T-helper 22 cell (primary cell): Measurements from ENCODE around the gene SND1.

Experiments used
- DNase-seq: peaks from one replicate; pipeline ENCODE4 v3.0.0-alpha.2; 2020; ENCODE audit warnings: low read depth

Gene SND1

DNA sequence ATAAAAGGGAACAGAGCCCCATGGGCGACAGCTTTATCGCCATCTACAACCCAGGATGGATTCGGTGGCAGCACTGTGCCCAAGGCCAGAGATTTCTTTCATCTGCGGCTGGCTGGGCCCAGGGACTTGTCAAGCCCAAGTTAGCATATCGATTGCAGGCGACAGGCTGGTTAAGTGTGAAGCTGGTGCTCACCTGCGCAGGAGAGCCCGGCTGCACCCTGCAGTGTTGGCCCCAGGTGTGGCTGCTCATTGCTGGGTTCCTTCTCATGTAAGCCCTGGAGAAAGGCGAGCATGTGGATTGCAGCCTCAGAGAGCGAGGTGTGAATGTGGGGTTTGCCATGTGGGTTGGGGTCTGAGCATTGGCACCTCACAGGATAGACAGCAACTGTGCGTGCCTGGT lies 419.8 kb downstream of the SND1 start:
- no peak for DNase-seq

DNA sequence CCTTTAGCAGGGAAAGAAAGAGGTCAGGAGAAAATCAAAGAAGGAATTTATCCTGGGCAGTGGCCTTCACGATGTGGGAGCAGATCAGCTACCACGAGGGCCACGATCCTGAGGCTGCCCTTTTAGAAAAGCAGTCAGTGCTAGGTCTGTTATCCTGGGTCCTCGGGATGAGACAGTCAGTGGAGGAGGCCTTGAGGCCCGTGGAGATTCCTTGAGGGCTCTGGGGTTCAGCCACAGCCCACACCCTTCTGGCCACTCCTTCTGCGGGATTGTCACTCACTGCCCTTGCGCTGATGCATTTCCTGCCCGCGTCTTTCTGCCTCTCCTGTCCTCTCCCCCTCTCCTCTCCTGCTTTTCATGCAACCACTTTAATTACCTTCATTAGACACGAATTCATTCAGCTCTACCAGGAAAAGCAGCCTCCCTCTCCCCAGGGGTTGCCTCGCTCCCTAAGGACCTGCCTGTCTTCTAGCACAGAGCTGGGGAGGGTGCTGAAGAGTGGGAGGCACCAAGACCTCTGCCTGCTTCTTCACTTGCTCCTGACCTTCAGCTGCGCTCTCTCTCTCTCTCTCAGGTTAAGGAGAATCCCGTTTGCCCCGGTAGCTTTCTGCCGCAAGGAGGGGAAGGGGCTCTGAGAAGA lies 421.8 kb downstream of the SND1 start:
- no peak for DNase-seq

DNA sequence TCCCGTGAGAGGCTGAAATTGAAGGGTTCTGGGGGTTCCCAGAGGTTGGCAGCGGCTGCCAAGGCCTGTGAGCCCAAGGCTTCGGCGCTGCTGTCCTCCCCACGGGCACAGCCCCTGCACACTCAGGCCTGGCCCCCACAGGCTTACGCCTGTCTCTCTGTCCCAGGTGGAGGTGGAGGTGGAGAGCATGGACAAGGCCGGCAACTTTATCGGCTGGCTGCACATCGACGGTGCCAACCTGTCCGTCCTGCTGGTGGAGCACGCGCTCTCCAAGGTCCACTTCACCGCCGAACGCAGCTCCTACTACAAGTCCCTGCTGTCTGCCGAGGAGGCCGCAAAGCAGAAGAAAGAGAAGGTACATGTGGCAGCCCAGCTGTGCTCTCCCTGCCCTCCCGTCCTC lies 422.3 kb downstream of the SND1 start:
- DNase-seq, result no peak

DNA sequence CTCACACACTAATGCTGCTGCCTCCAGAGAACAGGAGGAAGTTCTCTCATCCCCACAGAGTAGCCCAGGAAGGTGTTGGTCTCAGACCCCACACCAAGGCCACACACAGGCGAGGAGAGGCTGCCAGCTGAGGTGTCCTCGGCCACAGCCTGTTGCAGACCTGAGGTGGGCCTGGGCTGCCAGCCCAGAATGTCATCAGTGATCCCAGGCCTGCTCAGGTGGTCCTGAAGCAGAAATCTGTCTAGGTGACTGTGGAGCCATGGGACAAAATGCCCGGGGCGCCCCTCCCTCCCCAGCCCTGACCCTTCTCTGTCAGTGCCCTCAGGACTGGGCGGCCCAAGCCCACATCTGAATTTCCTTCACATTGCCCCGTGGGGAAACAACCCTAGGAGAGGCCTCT lies 422.7 kb downstream of the SND1 start:
- DNase-seq, result no peak

DNA sequence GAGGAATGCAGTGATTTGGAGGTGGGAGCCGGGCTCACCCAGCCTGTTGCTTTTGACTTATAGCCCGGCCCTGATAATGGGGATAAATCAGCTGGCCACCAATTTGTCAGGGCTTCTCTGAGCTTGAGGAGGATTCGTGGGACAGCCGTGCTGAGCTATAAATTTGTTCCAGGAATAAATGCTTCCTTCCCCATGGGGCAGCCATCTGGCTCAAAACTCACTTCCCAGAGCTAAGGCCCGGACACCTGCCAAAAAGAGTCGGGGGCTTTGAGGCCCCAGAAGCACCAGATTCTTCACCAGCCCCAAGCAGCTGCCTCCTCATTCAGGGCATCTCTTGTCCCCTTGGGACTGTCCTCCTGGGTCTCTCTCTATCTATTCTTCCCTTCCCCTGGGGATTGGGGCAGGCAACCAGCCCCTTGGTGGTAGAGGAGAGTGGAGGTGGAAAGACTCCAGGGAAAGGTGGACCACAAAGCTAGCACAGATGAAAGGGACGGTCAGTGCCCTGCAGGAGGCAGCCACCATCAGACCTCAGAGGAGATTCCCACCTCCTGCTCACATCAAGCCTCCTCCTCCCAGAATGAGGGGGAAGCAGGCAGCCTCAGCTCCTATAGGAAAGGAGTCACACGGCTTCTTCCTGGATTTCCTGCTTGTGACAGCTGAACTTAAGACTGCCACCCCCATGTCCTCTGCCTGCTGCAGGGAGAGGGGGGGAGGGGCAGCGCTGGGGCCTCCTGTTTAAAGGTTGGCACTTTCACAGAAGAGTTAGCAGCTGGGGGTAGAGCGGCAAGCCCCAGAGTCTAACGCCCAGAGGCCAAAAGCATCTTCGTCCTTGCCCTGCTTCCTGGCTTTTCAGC lies 423.5 kb downstream of the SND1 start:
- DNase-seq, result no peak

DNA sequence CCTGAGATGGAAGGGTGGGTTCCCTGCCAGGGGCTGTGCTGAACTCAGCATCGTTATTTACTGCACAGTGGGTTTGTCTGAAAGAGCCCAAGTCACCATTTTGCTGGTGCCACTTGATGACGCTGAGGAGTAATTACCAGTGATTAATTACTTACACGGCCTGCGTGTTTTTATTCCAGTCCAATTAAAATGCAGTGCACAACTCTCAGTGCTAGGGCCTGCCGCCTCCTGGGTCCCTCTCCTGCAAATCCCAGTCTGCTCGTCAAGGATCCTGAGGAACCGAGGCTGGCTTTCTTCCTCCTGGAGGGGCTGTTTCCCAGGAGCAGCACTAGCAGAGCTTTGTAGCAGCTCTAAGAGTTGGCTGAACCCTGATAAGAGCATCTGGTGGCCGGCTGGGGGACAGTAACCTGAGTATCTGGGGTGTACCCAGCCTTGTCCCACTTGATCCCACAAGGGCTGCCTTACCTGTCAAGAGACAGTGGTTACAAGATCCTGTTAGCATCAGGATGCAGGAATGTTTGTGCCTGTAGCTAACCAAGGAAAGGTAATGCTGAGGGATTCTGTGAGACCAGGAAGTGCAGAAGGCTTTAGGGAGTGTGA lies 424.3 kb downstream of the SND1 start:
- no peak for DNase-seq

DNA sequence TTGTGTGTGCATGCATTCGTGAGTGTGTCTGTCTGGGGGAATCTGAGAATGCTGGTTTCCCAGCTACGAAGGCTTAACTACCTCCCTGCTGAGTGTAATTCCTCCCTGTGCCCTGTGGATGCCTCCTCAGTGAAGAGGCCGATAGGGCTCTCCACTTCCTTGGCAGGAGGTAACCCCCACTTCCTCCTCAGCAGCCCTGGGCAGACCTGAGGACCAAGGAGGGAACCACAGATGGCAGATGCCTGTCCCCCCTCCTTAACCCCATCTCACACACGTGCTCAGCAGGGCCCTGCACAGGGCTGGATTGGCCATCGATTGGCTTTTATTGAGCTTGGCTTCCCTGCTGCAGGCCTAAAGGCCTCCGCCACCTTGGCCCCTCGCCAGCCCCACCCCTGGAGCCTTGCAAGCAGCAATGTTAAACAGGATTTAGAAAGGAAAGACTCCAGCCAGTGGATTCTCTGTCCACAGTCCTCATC lies 424.8 kb downstream of the SND1 start:
- no peak for DNase-seq

DNA sequence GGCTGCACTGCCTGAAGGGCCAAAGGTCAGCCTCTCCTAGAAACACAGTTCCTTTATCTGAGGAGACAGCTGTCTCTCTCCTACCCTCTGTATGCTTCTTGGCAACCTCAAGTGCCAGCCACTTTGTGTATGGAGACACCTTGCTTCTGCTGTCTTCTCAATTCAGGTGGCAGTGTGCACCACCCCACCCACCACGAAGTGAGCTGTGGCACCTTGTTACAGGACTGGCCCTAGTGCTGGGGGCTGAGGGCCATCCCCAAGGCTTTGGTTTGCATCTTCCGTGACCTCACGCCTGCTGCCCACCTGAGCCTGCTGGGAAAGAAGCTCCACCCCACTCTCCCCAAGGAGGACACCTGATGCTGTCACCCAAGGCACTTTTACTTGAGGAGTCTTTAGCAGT lies 426.3 kb downstream of the SND1 start:
- DNase-seq, result no peak

DNA sequence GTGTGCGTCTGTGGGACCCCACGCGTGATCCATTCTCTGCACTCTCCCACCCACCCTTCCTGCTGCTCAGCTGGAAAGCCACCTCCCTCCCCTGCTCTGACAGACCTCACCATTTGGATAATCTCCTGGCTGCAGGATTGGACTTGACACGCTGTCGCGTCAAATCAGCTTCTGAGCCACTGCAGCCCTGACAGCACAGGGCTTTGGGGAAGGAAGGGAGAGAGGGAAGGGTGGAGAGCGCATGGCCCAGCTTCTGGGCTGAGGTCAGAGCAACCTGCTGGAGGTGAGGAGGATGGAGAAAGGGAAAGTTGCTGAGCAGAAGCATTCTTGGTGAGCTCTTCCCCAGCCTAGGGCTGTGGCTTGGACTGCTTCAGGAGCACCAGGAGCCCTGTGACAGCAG lies 428.2 kb downstream of the SND1 start:
- DNase-seq, result no peak

DNA sequence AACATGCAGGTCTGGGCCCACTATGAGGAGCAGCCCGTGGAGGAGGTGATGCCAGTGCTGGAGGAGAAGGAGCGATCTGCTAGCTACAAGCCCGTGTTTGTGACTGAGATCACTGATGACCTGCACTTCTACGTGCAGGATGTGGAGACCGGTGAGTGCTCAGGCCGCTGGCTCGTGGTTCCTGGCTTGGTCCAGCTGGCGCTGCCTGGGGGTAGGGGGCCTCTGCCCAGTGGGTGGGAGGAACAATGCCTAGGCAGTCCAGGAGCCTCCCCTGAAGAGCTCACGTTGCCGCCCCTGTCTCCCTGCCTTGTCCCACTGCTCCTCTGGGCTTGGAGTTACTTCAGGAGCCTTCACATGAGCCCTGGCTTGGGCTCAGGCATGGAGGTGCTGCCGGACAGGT lies 429.4 kb downstream of the SND1 start:
- DNase-seq, result no peak

DNA sequence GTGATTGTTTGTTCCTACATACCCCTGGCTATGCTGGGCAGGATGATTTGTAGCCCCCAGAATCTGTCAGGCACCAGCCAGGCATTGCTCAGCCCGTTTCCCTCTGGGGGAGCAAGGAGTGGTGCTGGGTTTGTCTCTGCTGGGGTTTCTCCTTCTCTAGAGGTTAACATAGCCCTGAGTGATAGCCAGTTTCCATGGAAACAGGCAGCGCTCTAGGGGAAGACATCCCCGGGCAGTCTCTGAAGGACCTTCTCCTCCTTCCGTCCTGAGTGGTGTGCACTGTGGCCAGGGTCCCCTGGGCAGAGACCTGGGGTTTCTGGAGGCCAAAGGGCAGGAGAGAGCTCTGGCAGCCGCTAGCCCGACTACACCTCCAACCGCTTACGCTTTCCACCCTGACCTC lies 429.8 kb downstream of the SND1 start:
- no peak for DNase-seq

DNA sequence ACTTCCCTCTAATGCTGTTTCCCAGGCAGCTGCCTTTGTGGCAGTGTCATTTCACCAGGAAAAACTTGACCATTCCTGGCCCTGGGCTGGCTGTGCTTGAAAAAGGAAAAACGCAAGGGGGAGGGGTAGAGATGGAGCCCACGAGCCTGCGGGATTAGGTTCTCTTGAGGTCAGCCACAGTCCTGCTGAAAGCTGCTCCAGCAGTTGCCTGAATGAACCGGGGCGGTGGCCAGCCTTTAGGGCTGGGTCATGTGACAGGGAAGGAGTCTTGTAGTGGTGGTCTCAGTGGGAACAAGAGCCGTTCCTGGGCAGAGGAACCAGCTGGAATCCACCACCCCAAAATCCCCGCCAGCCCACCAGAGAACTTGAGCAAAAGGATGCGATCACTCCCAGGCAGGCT lies 430.4 kb downstream of the SND1 start:
- DNase-seq, result no peak

DNA sequence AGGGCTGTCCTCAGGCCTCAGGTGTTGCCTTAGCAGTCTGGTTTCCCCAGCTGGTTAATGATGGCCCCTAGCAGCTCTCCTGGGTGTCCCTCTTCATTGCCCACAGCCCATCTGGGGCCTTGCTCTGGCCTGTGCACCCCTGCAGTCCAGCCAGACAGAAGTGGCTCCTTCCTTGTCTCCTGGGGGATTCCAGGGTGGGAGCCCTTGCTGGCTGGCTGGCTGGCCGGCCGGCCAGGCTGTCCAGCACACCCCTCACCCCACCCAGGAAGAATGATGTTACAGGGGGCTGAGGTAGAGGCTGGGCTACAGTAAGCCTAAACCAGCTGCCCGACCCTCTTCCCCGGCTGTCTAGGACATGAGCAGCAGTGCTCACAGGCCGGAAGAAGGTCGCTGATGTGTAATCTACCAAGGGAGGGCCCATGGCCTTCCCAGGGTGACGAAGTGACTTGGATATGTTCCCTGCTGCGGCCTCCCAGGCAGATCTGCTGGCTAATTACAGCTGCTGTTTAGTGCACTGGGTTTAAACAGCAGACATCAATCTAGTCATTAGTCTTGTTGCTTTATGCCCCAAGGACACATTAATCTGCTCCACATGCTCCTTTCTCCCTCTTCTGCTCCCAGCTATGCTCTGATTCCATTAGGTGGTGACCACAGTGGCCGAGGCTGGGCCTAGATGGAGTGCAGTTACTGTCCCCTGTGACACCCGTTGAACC lies 433.1 kb downstream of the SND1 start:
- DNase-seq, result no peak

DNA sequence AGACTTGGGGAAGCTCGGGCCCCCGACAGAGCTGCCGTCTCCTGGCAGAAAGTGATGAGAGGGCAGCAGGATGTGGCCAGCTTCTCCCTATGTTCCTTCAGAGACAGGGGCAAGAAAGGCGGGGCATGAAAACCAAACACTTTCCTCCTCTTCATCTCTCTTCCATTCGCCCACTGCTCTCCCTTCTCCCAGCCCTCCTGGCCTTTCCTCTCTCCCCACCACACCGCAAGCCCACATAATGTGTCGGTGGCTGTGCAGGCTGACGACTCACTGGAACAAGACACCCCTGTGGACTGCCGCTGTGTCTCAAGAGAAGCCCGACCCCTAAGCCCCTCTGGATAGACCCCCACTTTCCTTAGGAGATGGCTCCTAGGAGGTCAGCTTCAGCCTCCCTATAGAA lies 438.5 kb downstream of the SND1 start:
- no peak for DNase-seq

DNA sequence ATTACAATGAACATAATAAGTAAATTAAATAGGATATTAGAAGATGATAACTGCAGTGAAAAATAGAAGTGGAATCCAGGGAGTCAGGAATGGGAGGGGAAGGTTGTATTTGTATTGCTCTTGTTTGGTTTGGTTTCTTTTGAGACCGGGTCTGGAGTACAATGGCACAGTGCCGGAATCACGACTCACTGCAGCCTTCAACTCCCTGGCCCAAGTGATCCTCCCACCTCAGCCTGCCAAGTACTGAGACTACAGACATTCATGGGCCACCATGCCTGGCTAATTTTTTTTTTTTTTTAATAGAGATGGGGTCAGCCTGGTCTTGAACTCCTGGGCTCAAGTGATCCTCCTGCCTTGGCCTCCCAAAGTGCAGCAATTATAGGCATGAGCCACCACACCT lies 439.1 kb downstream of the SND1 start:
- DNase-seq, result no peak

DNA sequence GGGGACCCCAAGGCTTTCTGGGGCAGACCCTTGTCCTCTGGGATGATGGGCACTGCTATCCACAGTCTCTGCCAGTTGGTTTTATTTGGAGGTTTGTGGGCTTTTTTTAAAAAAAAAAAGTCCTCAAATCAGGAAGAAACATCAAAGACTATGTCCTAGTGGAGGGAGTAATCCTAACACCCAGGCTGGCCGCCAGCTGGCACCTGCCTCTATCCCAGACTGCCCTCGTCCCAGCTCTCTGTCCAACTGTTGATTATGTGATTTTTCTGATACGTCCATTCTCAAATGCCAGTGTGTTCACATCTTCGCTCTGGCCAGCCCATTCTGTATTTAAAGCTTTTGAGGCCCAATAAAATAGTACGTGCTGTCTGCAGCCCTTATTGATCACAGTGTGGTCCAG lies 440.2 kb downstream of the SND1 start:
- no peak for DNase-seq

DNA sequence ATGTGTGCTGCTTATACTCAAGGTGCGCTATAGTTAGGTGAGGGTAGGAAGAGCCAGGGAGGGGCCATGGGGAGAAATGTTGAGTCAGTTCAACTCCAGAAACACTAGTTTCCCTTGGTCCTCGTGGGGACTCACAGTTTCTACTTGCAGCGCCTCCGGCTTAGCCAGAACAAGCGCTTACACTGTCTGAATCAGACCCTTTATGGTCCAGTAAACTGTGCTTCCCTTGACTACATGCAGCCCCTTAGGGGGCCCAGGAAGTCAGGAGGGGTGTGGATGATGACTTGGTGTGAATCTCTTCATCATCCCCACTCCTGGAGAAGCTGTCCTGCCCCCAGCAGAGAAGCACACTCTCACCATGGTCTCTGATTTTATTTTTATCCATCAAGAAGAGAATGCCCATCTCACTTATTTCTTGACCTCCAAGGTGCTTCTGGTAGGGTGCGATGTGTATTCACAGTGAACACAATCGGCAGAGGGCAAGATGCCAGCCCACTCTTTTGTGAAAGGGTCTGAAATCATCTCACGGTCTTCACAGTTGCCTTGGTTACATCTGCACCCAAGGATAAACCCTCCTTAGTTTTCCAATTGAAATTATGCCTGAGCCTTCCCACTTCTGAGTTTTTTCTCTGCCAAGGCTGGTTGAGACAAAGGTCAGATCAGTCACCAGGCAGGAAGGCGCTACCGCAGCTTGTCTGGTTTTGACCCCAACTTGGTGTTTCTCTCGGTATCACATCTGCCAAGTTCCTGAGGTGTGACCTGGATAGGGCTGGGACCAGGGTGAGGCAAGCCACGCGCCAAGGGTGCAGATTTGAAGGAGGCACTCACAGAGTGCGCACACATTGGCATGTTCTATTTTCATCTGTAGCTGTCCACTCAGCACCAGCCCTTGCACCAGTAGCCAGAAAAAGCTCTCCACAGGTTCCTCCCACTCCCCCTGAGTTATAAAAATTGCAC lies 441.9 kb downstream of the SND1 start:
- no peak for DNase-seq

DNA sequence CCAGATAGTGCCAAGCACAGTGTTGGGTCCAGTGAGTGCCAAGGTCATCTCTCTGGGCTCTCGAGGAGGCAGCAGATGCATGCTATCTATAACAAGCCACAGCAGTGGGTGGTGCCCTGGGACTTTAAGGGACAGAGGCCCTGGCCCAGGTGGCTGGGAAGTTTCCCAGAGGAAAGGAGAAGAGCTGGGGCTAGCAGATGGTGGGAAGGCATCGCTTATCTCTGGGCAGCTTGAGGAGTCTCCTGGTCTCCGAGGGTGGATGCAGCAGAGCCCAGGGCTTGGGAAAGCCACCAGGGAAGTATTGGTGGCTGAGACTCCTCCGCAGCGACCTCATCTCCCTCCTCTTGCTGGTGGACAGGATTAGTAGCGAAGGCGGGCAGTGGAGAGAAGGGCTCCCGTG lies 442.7 kb downstream of the SND1 start:
- no peak for DNase-seq

DNA sequence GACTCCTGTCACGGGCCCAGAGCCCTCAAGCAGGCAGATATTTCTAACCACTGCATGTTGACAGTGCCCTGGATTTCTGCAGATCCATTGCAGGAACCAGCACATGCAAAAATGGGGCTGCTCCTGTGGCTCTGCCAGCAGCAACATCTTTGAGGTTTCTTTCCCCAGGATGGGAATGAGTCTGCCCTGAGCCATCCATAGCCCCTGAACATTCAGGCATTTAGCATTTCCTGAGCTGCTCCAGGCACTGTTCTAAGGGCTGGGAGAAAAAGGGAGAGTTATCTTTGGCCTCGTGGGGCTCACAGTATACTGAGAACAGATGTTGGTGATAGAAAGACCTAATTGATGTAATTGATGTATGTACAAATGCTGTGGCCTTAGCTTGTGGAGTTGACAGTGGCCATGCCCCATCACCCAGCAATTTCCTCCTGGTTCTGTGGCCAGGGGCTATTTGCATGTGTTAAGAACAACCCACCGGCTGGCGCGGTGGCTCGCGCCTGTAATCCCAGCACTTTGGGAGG lies 445.3 kb downstream of the SND1 start:
- no peak for DNase-seq

DNA sequence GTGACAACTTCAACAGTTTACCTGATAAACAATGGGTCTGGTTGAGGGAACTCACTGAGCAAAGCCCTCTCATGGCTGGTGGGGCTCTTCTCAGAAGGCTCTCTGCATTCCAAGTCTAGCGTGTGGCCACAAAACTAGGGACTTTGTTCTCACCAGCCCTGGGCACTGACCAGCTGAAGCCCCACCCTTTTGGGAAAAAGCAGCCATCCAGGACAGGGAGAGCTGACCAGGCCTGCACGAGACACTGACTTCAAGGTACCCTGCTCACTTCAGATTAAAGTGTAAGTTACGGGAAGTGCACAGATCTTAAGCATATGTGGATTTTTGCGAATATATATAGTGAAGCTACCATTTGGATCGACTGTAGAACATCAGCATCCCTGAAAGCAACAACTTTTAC lies 446.6 kb downstream of the SND1 start:
- DNase-seq, result no peak

DNA sequence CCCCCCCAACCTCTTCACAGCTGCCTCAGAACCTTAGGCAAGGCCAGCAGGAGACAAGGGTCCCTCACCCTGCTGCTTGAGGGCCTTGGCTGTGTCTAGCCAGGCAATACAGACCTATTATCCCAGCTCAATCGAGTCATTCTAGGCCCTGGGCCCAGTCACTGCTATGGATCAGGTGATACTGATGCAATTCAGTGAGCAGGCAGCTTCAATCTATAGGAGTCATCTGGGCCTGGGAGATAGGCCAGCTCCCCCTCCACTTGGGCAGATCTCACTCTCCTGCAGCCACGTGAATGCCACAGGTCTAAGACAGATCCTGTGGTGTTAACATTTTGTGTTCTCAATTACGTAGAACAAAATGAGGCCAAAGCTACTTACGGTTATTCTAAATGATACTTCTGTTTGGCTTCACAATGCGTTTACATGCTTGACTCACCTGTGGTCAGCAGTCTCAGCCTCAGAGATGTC lies 447.2 kb downstream of the SND1 start:
- no peak for DNase-seq
